Measurements from ENCODE around the gene TMEM217.
A peak's percentile ranks its signal among the peaks of the same experiment; 100 is the strongest.

TMEM217 gene

DNA sequence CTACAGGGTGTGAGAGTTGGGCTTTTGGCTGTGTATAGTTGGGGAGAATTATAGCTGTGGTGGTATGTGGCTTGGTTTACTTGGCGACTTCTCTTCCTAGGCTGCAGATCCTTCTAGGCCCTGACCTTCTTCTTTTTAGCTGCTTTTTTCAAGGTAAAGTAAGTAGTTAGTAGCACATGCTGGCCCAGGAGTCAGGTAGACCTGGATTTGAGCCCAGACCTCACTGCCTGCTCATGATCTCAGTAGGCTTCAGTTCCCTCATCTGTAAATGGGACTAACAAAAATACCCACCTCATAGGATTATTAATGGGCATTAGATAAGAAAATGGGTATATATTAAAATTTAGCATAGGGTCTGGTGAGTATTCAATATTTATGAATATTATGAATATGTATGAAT lies 17.4 kb upstream of the TMEM217 start:
- Mint-ChIP-seq H3K27ac (peak overlapping the region in 2 of 3 experiments; percentile 28 to 48), H3K36me3 (ENCODE audit: low read depth) (peaks cover 18% of the 10 kb centered on the region), H3K4me3 (no peak overlapping the region), H3K9me3 (no peaks in the 10 kb centered on the region), H3K27me3 (ENCODE audit: low read depth) (no peaks in the 10 kb centered on the region), H3K4me1 (peaks cover 25% of the 10 kb centered on the region)
- TF ChIP-seq, protein P1, sequence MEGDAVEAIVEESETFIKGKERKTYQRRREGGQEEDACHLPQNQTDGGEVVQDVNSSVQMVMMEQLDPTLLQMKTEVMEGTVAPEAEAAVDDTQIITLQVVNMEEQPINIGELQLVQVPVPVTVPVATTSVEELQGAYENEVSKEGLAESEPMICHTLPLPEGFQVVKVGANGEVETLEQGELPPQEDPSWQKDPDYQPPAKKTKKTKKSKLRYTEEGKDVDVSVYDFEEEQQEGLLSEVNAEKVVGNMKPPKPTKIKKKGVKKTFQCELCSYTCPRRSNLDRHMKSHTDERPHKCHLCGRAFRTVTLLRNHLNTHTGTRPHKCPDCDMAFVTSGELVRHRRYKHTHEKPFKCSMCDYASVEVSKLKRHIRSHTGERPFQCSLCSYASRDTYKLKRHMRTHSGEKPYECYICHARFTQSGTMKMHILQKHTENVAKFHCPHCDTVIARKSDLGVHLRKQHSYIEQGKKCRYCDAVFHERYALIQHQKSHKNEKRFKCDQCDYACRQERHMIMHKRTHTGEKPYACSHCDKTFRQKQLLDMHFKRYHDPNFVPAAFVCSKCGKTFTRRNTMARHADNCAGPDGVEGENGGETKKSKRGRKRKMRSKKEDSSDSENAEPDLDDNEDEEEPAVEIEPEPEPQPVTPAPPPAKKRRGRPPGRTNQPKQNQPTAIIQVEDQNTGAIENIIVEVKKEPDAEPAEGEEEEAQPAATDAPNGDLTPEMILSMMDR (IDR thresholded peaks at IDR 0.05; ENCODE audit: unreplicated experiment in 3 of 3) = no peak

DNA sequence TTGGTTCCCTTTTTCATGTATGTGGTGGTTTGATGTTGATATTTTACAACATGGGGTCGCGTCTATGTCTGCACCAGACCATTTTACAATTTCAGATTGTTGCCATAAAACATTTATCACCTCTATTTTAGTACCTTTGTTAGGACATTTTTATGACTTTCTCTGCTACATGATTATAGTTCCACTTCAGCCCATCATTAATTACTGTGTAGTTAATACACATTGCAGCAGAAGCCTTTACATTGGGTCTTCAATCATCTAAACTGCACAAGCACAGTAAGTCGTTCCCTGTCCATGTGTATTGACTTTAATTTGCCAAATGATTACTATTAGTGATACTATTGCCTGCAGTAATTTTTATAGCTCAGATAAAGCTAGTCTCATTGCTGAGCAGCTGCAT lies 15.7 kb upstream of the TMEM217 start:
- no peak overlapping the region for H3K4me3 Mint-ChIP-seq
- peaks cover 16% of the 10 kb centered on the region for H3K36me3 Mint-ChIP-seq (ENCODE audit: low read depth)
- TF ChIP-seq, protein P1 (IDR thresholded peaks at IDR 0.05; ENCODE audit: unreplicated experiment in 3 of 3) = no peak
- H3K27me3 Mint-ChIP-seq (ENCODE audit: low read depth) = no peaks in the 10 kb centered on the region
- no peaks in the 10 kb centered on the region for H3K9me3 Mint-ChIP-seq
- H3K4me1 Mint-ChIP-seq = peaks cover 16% of the 10 kb centered on the region
- H3K27ac Mint-ChIP-seq = peak overlapping the region in 1 of 3 experiments; percentile 0

DNA sequence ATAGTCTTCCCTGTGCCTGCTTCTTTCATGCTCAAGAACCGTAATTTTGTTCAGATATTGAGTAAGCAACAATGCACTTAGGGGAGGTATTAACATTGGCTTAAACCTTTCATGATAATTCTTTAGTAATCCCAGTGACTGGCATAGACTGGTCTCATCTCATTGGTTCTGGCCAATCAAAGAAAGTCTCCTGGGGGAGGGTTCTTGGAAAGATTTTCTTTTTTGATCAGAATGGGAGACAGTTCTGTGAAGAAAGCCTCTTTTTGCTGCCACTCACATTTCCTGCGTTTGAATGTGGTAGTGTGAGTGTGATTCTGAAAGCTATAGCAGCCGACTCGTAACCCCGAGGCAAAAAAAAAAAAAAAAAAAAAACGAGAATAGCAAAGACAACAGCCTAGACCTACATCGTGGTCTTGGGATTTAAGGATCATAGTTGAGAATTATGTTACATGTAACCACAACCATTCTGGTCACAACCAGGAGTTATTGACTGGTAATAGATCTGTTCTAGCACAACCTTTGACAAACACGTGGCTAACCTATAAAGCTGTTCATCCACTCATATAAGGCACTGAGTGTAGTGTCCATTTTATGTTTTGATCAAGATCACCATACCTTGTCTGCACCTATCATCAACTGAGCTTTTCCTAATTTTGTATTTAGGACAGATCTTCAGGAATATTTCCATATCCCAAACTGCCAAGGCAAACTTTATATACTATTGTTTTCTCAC lies 15.1 kb upstream of the TMEM217 start:
- Mint-ChIP-seq H3K36me3 (ENCODE audit: low read depth) (peaks cover 23% of the 10 kb centered on the region), H3K27ac (peak overlapping the region in 1 of 3 experiments; percentile 55), H3K4me3 (no peak overlapping the region), H3K4me1 (peaks cover 13% of the 10 kb centered on the region), H3K9me3 (no peaks in the 10 kb centered on the region), H3K27me3 (ENCODE audit: low read depth) (no peaks in the 10 kb centered on the region)
- TF ChIP-seq, protein P1 (IDR thresholded peaks at IDR 0.05; ENCODE audit: unreplicated experiment in 3 of 3) = no peak

DNA sequence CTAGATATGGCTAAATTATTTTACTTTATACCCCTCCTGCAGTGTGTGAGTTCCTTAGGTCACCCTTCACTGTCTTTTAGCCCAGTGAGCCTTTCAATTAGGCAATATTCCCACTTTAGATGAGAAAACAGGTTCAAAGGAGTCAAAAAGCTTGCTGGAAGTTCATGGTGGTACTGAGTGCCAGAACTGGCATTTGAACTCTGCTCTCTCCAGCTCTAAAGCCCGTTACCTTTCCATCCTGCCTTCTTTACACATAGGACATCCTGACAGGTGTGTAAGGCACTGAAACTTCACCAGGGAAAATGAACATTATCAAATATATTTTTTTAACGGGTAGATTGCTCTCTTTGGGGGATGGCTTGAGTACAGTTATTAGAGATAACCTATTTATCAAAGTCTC lies 11.2 kb upstream of the TMEM217 start:
- TF ChIP-seq, protein P1 (IDR thresholded peaks at IDR 0.05; ENCODE audit: unreplicated experiment in 3 of 3) = no peak
- no peaks in the 10 kb centered on the region for H3K27me3 Mint-ChIP-seq (ENCODE audit: low read depth)
- no peak overlapping the region for H3K4me3 Mint-ChIP-seq
- H3K27ac Mint-ChIP-seq = no peak overlapping the region
- peaks cover 24% of the 10 kb centered on the region for H3K36me3 Mint-ChIP-seq (ENCODE audit: low read depth)
- H3K4me1 Mint-ChIP-seq = peaks cover 19% of the 10 kb centered on the region
- H3K9me3 Mint-ChIP-seq = no peaks in the 10 kb centered on the region

DNA sequence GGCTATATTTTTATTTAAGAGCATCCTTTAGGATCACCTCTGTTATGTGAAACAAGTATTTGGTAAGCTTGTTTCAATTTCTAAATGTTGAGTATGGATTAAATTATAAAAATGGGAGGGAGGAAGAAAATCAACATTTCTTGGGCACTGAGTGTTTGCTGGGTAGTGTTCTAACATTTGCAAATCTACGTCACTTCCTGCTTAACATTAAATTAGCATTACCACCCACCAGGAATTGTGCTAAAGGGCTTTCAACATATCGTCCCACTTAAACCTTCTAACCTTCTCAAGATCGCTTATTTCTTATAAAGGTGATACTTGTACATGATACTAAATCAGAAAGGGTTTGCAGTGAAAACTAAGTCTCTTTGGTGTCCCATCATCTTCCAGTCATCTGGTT lies 7.9 kb upstream of the TMEM217 start:
- H3K27ac Mint-ChIP-seq = no peak overlapping the region
- H3K36me3 Mint-ChIP-seq (ENCODE audit: low read depth) = peaks cover 27% of the 10 kb centered on the region
- H3K4me1 Mint-ChIP-seq = peaks cover 18% of the 10 kb centered on the region
- no peaks in the 10 kb centered on the region for H3K27me3 Mint-ChIP-seq (ENCODE audit: low read depth)
- H3K4me3 Mint-ChIP-seq = no peak overlapping the region
- H3K9me3 Mint-ChIP-seq = no peaks in the 10 kb centered on the region
- TF ChIP-seq, protein P1 (IDR thresholded peaks at IDR 0.05; ENCODE audit: unreplicated experiment in 3 of 3) = no peak

DNA sequence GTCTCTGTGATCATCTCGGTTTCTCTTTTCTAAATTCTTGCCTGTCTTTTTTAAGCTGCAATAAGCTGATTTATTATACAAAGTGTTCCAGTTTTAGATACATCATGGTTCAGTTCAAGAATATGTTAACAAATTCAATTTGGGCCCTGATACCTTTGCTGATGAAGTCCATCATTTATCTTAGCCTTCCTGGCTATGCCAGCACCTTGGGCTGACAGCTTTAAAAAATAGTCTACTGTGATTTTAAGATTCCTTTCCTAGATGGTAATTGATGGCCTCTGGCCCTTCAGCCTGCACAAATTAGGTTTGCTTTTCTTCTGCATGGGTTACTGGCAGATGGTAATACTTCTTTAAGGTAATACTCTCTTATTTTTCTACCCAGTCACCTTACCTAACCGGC lies 7.1 kb upstream of the TMEM217 start:
- Mint-ChIP-seq H3K4me1 (peaks cover 18% of the 10 kb centered on the region), H3K9me3 (no peaks in the 10 kb centered on the region), H3K27me3 (ENCODE audit: low read depth) (no peaks in the 10 kb centered on the region), H3K4me3 (no peak overlapping the region), H3K27ac (peak overlapping the region in 2 of 3 experiments; percentile 35 to 48), H3K36me3 (ENCODE audit: low read depth) (peaks cover 22% of the 10 kb centered on the region)
- TF ChIP-seq, protein P1 (IDR thresholded peaks at IDR 0.05; ENCODE audit: unreplicated experiment in 3 of 3) = no peak
